DMS114 treated with DMSO at 0.1 percent for 48 hours (cell line): ENCODE results near the gene EPHB1.
"Not testable (repeated sequence)": the region's sequence is repeated elsewhere in the genome, so short reads cannot be mapped to it uniquely, and the experiment has no call there.

Experiments used
- DNase-seq: peaks from one replicate; lab custom pipeline; 2025; ENCODE audit not compliant: unreplicated experiment; lab: John Stamatoyannopoulos, UW

The EPHB1 gene

DNA sequence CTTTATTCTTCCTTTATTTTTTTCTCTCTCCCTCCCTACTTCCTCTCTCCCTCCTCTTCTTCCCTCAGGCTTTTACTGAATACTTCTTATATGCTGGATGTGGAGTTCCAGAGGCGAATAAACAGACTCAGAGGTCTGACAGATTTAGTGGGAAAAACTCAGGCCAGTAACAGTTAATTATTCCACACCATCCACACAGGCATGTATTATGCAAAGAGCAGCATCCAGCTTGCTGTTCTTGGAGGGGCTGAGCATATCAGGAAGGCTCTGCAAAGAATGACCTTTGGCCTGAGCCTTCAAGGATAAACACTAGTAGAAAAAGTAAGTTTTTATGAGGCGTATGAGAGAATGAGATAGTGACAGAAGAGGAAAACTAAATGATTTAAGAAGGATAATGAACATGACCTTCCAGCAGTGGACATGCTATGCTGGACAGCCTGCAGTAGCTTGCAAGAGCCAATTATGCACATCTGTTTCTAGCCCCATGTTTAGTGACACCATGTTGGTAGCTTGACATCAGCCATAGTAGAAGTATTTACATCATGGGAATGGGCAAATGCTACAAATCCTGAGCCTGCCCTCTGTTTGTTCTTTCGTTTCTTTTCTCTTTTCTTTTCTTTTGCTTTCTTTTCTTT lies 387.4 kb downstream of the EPHB1 start:
- no peak for DNase-seq

DNA sequence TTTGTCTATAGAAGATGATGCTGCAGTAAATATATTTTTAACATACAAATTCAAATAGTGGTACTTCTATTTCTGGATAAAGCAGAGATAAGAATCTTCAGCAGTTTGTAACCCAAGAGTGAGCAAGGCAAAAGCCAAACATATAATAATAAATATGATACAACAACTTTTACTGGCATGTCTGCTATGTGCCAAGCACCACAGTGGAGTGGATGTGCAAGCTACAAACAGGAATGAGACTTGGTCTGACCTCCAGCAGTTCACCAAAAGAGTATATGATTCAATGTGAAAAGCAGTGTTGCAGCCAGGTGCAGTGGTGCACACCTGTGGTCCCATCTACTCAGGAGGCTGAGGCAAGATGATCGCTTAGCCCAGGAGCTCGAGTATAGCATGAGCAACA lies 395.6 kb downstream of the EPHB1 start:
- no peak for DNase-seq

DNA sequence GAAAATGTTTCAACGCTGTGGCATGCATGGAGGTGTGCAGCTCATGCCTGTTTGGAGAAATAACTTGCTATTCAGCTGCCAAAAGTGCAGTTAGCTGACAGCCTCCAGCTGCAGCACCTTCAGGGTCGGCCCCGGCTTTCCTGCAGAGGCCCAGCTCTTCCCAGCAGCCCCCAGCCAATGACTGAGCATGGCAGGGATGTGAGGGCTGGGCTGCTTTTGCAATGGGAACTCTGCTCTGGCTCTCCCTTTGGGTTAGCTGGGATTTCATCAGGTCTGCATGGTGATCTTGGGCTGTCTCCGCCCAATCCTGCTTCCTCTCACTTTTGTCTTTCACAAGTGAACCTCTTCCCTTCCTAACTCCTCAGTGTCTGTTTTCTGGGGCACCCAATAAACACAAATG lies 396.6 kb downstream of the EPHB1 start:
- DNase-seq, result no peak

DNA sequence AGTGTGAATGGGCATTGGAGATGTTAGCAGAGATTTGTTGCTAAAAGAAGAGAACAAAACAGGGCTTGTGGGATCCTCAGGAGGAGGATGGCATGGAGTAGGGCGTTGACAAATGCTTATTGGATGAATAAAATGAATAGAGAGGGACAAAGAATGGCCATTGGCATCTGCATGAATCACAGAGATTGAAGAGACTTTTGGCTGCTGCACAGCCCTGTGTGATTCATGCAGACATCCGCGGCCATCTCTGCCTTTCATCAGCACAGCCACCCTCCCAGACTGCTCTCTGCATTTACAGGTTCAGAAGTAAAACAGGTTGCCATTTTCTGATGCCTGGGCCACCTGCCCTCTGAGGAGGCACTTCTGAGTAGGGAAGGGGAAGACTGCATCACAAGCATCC lies 397.9 kb downstream of the EPHB1 start:
- no peak for DNase-seq

DNA sequence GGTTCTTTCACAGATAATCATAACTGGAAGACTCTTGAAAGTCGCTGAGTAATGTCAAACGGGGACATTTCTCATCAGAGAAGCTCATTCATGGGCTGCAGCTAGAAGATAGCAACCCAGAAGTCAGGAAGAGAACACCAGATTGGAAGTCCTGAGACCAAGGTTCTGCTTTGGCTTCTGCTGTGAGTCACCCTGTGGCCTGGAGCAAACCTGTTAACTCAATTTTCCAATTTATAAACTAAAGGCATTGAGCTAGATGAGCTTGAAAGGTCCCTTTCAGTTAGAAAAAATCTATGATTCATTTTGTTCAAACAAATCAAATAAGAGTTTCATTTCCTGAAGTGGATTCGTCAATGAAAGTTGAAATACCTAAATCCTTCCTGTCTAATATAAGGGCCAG lies 402.2 kb downstream of the EPHB1 start:
- DNase-seq, result no peak

DNA sequence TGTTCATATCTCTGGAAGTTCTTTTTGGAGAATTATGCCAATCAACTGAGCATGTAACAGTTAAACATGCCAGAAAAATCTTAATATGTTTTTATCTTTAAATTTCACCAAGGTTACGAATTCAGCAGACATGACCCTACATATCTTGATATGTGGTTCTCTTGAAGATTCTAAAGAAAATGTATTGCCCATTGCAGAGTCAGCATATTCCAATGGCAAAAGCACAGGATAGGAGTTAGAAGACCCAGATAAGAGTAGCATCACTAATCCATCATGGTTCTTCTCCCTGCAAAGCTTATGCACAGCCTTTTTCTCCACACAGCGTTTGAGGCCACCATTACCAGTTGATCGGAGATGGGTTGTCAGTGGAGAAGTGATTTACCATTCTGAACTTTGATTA lies 402.8 kb downstream of the EPHB1 start:
- no peak for DNase-seq

DNA sequence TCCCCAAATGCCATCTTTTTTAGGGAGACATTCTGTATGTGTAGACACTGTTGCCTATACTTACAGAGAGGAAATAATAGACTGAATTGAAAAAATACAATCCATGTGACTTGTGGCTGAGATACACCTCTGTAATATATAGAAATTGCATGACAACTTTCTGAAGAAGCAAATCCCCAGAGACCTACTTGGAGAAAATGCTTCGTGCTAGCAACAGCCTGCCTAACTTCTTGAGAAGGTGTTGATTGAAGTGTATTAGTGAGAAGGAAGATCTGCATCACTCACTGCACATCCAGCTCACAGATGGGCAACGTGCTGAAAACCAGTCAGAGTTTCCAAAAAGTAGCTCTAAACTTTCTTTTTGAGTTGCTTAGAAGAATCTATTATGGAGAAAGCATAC lies 404.1 kb downstream of the EPHB1 start:
- DNase-seq, result no peak

DNA sequence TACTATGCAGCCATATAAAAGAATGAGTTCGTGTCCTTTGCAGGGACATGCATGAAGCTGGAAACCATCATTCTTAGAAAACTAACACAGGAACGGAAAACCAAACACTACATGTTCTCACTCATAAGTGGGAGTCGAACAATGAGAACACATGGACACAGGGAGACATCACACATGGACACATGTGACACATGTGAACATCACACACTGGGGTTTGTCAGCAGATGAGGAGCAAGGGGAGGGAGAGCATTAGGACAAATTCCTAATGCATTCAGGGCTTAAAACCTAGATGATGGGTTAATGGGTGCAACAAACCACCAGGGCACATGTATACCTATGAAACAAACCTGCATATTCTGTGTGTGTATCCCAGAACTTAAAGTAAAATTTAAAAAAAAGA lies 408.0 kb downstream of the EPHB1 start:
- no peak for DNase-seq

DNA sequence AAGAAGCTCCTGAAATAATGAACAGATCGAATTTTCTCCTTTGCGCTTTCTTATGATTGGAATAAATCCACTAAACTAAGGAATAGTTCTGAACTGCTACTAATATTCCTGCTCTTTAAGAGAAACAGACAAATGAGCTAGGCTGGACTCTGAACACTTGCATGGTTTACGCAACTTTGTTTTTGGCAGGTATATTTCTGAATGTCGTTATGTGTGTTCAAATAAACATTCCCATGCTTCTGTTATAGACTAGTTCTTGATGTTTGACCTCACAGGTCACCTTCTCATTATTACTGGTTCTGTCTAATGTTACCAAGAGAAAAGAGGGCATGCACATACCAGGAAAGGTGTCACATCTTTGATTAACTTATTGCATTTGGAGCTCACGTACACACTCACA lies 418.2 kb downstream of the EPHB1 start:
- no peak for DNase-seq

DNA sequence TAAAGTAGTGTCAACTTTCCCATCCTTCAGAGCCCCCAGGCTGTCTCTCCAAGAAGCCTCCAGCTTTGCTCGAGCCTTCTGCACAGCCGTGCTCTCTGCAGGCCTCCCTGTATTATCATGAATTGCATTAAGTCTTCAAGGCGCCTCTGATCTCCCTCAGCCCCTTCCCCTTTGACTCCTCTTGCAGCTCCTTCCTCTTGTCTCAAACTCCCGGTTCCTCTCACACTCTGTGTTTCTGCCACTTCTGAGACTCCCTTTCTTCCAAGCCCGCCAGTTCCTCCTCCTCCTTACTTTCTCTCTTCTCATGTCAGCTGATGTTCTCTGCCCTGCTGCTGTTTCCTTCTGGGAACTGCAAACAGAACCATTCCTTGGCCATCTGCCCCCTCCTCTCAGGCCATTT lies 418.8 kb downstream of the EPHB1 start:
- DNase-seq, result no peak

DNA sequence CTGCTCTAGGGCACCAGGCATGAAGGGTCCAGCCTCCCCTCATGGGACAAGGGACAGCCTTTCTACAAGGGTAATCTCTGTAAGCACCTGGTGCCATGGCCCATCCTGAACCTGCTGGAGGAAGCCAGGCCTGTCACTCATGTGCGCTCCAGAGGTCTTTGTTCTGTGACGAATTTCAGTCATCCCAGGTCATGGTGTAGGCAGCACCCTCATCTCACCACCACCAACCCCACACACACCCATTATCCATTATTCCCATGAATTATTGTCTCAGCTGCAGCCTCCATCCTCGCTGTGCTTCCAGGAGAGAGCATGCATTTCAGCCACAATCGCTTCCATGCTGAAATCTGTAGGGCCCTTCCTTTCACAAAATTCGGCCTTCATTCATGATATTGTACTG lies 419.3 kb downstream of the EPHB1 start:
- DNase-seq, result no peak

DNA sequence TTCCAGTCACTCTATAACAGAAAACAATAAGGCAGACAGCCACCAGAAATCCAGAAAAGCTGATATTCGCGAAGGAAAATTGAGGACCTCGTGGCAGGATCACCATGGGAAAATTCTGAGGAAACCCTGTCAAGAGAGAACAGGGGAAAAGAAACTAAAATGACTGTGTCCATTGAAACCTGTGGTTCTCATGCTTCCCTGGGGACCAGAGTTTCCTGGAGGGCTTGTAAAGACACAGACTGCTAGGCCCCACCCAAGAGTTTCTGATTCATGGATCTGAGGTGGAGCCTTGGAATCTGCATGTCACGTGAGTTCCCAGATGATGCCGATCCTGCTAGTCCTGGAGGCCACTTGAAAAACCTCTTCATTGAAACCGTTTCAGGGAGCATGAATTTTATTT lies 420.5 kb downstream of the EPHB1 start:
- no peak for DNase-seq

DNA sequence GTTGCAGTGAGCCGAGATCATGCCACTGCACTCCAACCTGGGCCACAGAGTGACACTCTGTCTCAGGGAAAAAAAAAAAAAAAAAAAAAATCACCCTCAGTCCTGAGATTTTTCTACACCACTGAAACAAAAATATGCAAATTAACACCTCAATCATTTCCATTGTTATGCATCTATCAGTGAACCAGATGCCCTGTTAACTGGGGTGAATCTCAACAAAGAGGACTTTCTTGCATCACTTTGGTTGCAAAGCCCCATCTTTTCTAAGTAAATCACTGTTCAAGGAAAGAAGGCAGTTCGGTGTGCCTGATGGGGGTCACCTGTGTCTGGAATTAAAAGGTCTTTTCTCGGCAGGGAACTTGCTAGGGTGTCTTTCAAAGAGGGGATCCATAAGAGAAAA lies 421.6 kb downstream of the EPHB1 start:
- no peak for DNase-seq

DNA sequence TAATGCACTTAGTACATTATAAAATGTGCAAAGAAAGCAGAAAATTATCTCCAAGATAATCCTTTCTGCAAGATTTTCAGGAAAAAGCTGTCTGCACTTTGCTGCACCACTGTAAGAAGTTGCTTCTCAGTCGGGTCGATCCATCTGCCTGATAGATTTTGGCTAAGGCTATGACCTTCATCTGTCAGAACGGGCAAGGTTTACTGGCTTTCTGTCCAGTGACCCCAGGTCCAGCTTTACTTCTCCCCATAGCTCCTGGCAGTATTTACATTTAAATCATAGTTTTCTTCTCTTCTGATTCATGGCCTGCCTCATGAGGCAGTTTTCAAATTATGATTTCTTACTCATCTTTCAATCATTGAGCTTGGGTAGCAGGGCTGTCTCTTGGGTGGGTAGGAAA lies 422.7 kb downstream of the EPHB1 start:
- DNase-seq, result no peak

DNA sequence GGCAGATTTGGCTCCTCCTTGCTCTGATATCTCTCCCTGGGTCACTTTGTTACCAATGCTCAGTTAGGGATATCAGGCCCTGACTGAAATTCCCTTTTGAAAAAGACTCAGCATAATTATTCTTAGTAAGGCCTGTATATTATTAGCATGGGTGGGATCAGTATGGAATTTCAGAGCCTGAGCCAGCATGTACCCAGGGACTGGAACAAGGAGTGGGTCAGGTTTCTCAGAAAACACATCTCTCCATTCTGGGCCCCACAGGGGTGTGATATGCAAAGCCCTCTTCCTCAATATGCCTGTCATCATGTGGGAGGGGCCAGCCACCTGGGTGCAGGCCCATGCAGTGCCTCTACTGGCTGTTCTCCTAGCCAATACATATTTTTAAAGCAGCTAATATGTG lies 423.2 kb downstream of the EPHB1 start:
- no peak for DNase-seq

DNA sequence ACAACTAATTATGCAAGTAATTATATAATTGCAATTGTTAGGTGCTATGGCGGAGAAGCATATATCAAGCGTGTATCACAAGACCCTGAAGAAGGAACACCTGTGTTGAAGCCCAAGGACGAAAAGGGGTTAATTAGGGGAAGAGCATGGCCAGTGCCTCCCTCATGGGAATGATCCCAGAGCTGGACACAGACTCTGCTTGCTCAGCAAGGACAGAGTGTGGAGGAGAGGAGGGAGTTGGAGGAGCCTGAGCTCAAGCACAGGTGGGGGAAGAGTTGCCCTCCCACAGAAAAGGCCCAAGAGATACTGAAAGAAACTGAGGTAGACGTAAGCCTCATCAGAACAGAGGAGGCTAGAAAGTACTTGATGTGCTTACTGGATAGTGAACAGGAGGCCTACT lies 423.7 kb downstream of the EPHB1 start:
- DNase-seq, result no peak

DNA sequence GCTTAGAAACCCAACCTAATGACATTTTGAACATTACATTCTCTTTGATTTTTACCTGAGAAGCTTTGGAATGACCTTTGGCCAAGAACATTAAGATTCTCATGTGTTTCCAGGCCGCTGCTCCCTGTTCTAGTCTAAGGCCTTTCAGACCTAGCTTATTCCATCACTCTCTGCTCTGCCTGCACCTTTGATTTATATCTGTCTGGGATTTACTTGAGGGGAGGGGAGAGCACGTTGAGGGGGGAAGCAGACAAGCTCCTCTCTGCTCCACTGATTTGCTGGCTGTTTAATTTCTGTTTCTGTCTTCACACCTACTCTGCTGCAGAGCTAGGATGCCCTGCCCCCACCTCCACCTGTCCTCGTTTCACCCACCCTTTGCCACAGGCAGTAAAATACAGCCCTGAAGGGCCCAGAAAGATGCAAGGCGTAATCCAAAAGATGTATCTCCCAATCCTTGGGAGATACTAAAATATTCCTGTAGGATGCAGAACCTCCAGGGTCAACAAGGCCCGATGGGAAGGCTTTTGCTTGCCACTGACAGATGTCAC lies 429.8 kb downstream of the EPHB1 start:
- DNase-seq, result no peak

DNA sequence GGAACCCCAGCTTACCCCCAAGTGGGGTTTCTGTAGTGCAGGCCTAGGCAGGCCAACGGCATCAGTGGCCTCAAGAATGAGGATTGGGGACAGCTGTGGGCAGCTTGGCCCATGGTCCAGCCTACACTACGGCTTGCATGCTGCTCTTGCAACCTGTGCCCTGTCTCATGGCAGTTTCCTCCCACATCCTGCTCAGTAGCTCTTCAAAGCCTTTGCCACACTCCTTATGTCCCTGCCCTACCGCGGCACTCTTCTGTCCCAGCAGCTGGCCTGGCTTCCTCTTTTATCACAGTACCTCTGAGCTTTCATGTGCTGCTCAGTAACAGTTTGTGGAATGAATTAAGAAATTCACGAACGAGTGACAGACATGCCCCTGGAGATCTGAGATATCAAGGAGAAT lies 431.0 kb downstream of the EPHB1 start:
- DNase-seq, result no peak

DNA sequence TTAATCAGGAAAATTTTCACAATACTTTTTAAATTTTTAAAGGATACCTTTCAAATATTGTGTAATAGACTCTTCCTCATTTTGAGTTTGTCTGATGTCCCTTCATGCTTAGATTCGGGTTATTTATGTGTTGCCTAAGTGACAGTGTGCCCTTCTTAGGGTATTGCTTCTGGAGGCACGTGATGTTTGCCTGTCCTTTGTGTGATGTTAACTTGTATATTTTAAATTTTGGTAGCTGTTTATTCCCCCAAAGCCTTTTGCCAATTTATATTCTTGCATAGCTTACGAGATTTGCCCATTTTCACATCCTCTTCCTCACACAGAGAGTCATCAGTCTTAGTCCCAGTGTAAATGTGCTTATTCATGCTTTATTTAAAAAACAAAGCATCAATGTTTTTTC lies 433.1 kb downstream of the EPHB1 start:
- no peak for DNase-seq

DNA sequence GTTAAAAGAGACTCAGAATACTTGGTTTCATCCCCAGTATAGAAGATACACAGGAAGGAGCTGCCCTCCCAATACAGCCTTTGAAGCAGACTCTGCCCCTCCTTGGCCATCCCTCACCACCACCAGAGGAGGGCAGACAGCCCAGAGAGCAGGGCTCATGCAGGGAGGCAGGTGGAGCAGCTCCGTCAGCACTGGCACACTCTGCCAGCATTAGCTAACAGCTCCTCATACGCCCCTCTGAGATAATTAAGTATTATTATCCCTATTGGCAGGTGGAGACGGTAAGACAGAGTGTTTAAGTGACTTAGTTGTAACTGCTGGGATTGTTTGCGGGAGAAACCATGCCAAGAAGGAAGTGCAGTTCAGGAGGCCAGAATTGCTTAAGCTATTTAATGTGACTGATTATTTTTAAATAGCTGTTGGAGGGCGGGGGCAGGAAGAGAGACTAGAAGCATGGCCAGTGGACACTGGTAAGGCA lies 434.0 kb downstream of the EPHB1 start:
- DNase-seq, result no peak

DNA sequence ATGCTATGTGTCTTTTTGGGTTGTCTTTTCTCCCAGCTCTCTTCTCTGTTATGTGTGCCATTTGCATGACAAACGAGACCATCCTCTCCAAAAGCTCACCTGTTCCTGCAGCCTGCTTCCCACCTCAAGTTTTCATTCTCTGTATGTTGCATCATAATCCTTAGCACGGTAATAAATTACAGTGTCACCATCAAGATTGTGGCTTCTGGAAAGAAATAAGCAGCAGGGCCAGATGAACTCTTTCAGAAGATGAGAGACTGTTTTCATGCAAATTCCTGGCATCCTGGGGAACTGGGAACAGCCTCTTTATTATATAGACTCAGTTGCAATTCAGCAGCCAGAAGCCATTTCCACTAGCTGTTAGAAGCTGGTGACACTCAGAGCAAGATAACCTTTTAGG lies 436.7 kb downstream of the EPHB1 start:
- DNase-seq, result no peak

DNA sequence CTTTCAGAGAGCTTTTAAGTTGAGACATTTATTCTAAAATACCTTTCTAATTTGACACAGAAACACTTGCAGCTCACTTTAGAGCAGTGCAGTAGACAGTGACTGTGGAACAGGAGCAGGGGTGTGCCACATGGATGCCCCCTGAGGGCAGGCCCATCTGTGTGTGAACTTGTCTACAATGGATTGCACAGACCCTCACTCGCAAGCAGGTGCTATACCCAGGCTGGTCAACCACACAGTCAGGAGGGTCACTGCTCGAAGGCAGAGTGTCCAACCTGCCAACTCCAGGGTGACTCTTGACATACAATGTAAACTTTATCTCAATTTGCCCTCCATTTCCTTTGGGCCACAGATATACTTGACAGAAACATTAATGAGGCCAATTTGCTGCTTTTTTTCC lies 437.2 kb downstream of the EPHB1 start:
- DNase-seq, result no peak

DNA sequence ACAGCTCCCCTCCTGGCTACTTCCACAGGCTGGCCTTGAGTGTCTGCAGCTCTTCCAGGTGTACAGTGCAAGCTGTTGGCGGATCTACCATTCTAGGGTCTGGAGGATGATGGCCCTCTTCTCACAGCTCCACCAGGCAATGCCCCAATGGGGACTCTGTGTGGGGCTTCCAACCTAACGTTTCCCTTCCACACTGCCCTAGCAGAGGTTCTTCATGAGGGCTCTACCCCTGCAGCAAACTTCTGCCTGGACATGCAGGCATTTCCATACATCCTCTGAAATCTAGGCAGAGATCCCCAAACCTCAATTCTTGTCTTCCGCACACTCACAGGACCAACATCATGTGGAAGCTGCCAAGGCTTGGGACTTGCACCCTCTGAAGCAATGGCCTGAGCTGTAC lies 438.4 kb downstream of the EPHB1 start:
- not testable (repeated sequence) for DNase-seq
